Measurements from ENCODE around the gene LDLRAD3. TPM values are rescaled to one million over a fixed set of nuclear protein-coding genes. Genes with fewer than 3 reads are reported as not detected.

The LDLRAD3 gene
- total RNA-seq, 2 donors from 2014 or later: 0.10 to 1.8 TPM

DNA sequence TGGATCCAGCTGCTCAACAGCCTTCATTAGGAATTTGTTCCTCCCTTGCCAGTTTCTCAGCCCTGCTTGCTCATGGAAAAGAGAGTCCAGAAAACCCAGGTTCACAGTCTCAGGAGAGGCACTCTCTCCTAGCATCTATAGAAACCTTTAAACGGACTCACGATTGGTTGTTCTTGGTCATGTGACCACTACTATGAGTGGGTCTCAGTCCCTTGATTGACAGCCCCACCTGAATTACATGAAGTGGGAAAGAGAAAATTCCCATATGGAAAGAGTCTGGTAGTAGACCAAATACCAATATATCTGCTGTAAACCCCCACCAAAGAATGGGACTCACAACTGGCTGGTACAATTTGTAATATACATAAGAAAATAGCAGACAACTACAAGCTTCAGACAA lies 291.0 kb downstream of the LDLRAD3 start:
- Mint-ChIP-seq H3K4me3 (no peak overlapping the region), H3K4me1 (ENCODE audit: low read depth in 2 of 2) (no peaks in the 10 kb centered on the region), H3K27ac (no peak overlapping the region), H3K36me3 (no peaks in the 10 kb centered on the region), H3K27me3 (peaks cover 15 to 21% of the 10 kb centered on the region in 2 donors), H3K9me3 (no peaks in the 10 kb centered on the region)
- ATAC-seq (no peak), DNase-seq (ENCODE audit: low spot score) (no peak)

DNA sequence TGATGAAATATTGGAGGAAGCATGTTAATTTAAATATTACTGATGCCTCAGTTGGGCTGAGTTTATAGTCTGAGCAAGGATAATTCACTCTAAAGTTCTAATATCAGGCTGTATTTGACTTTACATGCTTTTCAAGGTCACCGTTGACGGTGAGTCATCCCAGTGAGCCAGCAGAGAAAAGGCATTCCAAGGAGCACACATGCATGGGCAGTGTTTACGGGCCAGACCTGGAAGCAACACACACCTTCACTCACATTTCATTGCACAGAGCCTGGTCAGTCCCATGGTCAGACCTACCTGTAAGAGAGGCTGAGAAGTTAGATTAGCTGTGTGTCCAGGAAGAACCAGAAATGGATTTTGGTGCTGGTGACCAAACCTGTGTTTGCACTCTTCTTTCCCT lies 291.9 kb downstream of the LDLRAD3 start:
- Mint-ChIP-seq H3K4me1 (ENCODE audit: low read depth in 2 of 2) (no peaks in the 10 kb centered on the region), H3K27me3 (peaks cover 12 to 15% of the 10 kb centered on the region in 2 donors), H3K27ac (no peak overlapping the region), H3K36me3 (no peaks in the 10 kb centered on the region), H3K9me3 (no peaks in the 10 kb centered on the region), H3K4me3 (no peak overlapping the region)
- DNase-seq (ENCODE audit: low spot score) (no peak), ATAC-seq (no peak)

DNA sequence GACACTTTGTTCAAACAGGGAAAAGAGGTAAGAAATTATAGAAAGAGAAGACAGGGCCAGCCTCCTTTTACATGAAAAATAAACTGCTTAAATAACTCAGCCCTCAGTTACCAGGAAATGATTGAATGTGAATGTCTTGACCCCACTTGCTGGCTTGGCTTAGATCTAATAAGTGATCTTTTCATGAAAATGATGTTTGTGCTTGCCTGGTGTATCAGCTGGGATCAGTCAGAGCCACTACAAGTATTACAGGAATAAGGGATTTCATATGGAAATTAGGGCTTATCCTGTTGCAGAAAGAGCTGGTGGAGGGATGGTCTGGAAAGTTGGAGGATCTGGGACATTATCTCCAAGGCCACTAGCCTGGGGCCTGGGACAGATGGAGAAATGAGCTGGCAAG lies 293.5 kb downstream of the LDLRAD3 start:
- Mint-ChIP-seq H3K4me1 (ENCODE audit: low read depth in 2 of 2) (no peaks in the 10 kb centered on the region), H3K9me3 (no peaks in the 10 kb centered on the region), H3K36me3 (no peaks in the 10 kb centered on the region), H3K27me3 (peaks cover 9 to 19% of the 10 kb centered on the region in 2 donors), H3K27ac (no peak overlapping the region), H3K4me3 (no peak overlapping the region)
- no peak for ATAC-seq
- DNase-seq (ENCODE audit: low spot score): no peak

DNA sequence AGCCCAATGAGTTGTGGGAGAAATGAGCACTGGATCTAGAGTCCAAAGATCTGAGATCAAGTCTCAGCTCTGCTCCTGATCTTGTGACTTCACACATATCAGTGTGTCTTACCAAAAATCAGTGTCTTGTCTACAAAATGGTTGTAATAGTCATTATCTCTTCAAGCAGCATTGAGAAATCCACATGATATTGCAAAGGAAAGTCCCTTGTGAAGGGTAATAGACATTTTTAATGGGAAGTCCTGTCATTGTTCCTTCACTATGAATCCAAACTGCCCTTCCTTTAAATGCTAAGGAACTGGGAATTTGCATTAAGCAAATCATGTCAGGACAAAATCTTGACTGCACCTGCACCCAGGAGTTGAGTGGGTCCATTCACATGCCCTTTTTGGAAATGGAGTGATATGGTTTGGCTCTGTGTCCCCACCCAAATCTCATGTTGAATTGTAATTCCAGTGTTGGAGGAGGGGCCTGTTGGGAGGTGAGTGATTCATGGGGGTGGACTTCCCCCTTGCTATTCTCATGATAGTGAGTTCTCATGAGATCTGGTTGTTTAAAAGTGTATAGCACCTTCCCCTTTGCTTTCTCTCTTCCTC lies 294.3 kb downstream of the LDLRAD3 start:
- Mint-ChIP-seq H3K27ac (no peak overlapping the region), H3K36me3 (no peaks in the 10 kb centered on the region), H3K4me1 (ENCODE audit: low read depth in 2 of 2) (no peaks in the 10 kb centered on the region), H3K9me3 (no peaks in the 10 kb centered on the region), H3K4me3 (no peak overlapping the region), H3K27me3 (peaks cover 10 to 19% of the 10 kb centered on the region in 2 donors)
- no peak for DNase-seq (ENCODE audit: low spot score)
- ATAC-seq: no peak

DNA sequence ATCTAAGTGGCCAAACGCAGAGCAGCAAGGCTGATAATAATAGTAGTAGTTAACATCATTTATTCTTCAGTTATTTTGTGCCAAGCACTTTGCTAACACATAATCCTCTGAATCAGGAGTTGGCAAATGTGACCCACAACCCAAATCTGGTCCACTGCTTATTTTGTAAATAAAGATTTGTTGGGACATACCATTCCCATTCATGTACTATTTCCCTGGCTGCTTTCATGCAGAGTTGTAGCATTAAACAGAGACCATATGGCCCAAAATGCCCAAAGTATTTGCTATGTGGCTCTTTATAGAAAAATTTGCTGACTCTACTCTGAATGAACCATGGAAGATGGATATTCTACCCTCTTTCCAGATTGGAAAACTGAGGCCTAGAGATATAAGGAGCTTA lies 295.0 kb downstream of the LDLRAD3 start:
- no peaks in the 10 kb centered on the region for H3K4me1 Mint-ChIP-seq (ENCODE audit: low read depth in 2 of 2)
- H3K4me3 Mint-ChIP-seq: no peak overlapping the region
- DNase-seq (ENCODE audit: low spot score): no peak
- H3K27ac Mint-ChIP-seq: no peak overlapping the region
- H3K36me3 Mint-ChIP-seq: no peaks in the 10 kb centered on the region
- H3K27me3 Mint-ChIP-seq: peaks cover 18 to 26% of the 10 kb centered on the region in 2 donors
- H3K9me3 Mint-ChIP-seq: no peaks in the 10 kb centered on the region
- ATAC-seq: no peak

DNA sequence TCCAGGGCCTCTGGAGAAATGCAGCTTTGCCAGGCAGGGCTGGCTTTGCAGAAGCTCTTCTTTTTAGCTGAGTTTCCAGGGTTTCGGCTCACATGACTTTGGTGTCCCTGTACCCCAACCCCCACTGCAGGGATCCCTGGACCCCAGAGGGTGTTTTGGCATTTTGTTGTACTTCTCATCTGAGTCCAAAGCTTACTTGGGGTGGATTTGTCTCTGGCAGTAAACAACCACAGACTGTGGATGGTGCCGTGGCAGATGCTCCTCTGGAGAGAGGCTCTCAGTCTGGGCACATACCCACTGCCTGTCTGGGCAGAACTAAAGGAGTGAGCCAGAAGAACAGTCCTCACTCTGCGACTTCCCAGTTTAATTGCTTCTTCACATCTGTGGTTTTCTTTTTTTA lies 295.8 kb downstream of the LDLRAD3 start:
- H3K27me3 Mint-ChIP-seq: peaks cover 20 to 30% of the 10 kb centered on the region in 2 donors
- no peak overlapping the region for H3K4me3 Mint-ChIP-seq

DNA sequence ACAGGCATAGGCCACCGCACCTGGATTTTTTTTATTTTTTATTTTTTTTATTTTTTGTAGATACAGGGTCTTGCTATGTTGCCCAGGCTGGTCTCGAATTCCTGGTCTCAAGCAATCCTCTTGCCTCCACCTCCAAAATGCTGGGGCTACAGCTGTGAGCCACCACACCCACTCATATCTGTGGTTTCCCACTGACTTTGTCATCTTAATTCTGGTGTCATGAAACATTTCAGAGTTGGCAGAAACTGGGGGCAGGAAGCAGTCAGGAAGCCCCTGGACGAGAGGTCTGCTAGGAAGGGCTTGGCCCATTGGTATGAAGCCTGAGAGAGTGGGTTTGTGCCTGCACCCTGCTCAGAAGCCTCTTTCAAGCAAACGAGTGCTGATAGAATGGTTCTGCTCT lies 296.3 kb downstream of the LDLRAD3 start:
- peaks cover 25 to 34% of the 10 kb centered on the region in 2 donors for H3K27me3 Mint-ChIP-seq
- DNase-seq (ENCODE audit: low spot score): no peak
- no peaks in the 10 kb centered on the region for H3K4me1 Mint-ChIP-seq (ENCODE audit: low read depth in 2 of 2)
- ATAC-seq: no peak
- no peaks in the 10 kb centered on the region for H3K9me3 Mint-ChIP-seq
- no peaks in the 10 kb centered on the region for H3K36me3 Mint-ChIP-seq
- H3K4me3 Mint-ChIP-seq: no peak overlapping the region
- no peak overlapping the region for H3K27ac Mint-ChIP-seq

More for the DNA sequence above, 295.8 kb downstream of the LDLRAD3 start:
- DNase-seq (ENCODE audit: low spot score): no peak
- H3K4me1 Mint-ChIP-seq (ENCODE audit: low read depth in 2 of 2): no peaks in the 10 kb centered on the region
- no peaks in the 10 kb centered on the region for H3K36me3 Mint-ChIP-seq
- no peak overlapping the region for H3K27ac Mint-ChIP-seq
- no peaks in the 10 kb centered on the region for H3K9me3 Mint-ChIP-seq
- no peak for ATAC-seq

DNA sequence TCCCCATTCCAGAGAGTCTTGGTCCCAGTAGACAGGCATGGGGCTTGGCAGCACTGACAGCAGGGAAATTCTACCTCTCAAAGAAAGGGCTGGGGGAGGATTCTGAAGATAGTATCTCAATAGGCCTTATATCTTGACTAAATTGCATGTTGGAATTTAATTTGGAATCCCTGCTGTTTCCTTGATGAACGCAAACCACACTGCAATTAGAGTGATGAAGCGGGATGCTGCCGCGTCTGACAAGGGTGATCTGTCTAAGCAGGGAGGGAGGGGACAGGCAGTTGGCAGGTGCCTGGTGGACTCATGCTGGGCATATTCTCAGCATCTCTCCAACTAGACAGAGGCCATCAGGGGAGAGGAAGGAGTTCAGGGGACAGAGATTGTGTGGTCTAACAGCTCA lies 296.9 kb downstream of the LDLRAD3 start:
- Mint-ChIP-seq H3K27me3 (peaks cover 30 to 40% of the 10 kb centered on the region in 2 donors), H3K36me3 (no peaks in the 10 kb centered on the region), H3K4me3 (no peak overlapping the region), H3K9me3 (no peaks in the 10 kb centered on the region), H3K27ac (no peak overlapping the region), H3K4me1 (ENCODE audit: low read depth in 2 of 2) (no peaks in the 10 kb centered on the region)
- DNase-seq (ENCODE audit: low spot score) (no peak), ATAC-seq (no peak)

DNA sequence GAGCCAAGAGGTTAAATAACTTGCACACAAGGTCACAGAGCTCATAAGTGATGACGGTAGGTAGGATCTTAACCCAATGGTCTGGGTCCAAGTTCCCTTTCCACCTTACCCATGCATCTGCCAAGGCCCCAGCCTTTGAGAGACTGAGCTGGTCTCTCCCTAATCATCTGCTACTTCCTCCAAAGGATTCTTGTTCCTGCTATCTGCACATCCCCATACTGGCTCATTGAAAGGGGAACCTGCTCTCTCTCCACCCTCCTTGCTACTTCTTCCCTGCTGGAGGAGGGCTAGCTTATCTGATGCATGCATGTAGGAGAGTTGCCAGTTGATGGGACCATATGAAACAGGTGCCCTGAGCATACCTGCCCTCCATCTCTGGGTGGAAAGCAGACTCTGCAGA lies 297.6 kb downstream of the LDLRAD3 start:
- no peak overlapping the region for H3K27ac Mint-ChIP-seq
- H3K4me1 Mint-ChIP-seq (ENCODE audit: low read depth in 2 of 2): no peaks in the 10 kb centered on the region
- H3K9me3 Mint-ChIP-seq: no peaks in the 10 kb centered on the region
- peaks cover 28 to 42% of the 10 kb centered on the region in 2 donors for H3K27me3 Mint-ChIP-seq
- H3K4me3 Mint-ChIP-seq: no peak overlapping the region
- H3K36me3 Mint-ChIP-seq: no peaks in the 10 kb centered on the region
- DNase-seq (ENCODE audit: low spot score) (no peak), ATAC-seq (peak in 1 of 2 donors; percentile 34)

DNA sequence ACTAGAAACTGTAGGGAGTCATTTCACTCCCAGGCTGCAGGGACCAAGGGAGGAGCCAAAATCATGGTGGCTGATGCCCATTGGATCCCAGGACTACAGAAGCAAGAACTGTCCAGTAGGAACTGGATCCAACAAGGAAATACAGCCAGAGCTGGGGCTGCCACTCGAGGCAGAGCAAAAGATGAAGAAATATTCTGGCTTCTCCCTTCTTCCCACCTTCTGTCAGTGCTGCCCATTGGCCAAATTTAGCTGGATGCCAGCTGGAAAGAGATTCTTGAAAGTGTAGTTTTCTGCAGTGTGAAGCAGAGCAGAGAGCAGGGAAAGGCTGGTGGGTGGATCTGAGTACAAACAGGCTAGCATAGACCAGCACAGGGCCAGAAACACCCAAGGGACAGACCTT lies 299.8 kb downstream of the LDLRAD3 start:
- ATAC-seq (no peak), DNase-seq (ENCODE audit: low spot score) (no peak)
- Mint-ChIP-seq H3K27ac (no peak overlapping the region), H3K36me3 (no peaks in the 10 kb centered on the region), H3K9me3 (no peaks in the 10 kb centered on the region), H3K27me3 (peaks cover 41 to 45% of the 10 kb centered on the region in 2 donors), H3K4me3 (no peak overlapping the region), H3K4me1 (ENCODE audit: low read depth in 2 of 2) (no peaks in the 10 kb centered on the region)

DNA sequence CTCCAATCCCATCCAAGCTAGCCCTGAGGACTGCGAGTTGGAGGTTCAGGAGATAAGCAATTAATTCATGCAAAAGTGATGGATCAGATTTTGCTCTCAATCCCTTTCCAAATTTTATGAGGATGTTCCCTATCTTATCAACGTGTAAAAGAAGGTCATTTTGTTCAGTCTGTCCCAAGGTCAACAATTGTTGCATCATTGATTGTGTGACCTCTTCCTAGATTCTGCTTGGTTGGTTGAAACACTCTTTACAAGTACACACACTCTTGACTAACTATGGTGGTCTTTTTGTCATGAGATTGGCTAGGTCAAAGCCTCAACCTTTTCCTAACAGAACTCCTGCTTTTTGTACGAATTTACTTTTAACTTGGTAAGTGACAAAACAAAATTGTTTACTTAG lies 303.6 kb downstream of the LDLRAD3 start:
- H3K27me3 Mint-ChIP-seq: peaks cover 58 to 59% of the 10 kb centered on the region in 2 donors
- H3K9me3 Mint-ChIP-seq: peaks cover 3% of the 10 kb centered on the region
- no peaks in the 10 kb centered on the region for H3K4me1 Mint-ChIP-seq (ENCODE audit: low read depth in 2 of 2)

DNA sequence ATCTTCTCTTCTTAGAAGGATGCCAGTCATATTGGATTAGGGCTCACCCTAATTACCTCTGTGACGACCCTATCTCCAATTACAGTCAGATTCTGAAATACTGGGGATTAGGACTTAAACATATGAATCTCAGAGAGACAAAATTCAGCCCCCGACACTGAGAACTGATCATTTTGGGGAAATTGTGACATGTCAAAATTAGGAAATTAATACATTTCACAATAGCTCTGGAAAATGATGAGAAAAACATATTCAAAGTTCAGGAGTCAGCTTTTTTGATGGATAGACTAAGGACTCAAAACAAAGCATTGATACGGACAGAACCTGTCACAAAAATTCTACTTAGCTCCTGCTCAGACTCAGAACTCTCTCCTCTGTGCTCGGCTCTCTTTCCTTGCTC lies 304.6 kb downstream of the LDLRAD3 start:
- no peak overlapping the region for H3K27ac Mint-ChIP-seq
- DNase-seq (ENCODE audit: low spot score): no peak
- H3K4me3 Mint-ChIP-seq: no peak overlapping the region
- H3K9me3 Mint-ChIP-seq: peaks cover 3% of the 10 kb centered on the region
- no peak for ATAC-seq
- no peaks in the 10 kb centered on the region for H3K4me1 Mint-ChIP-seq (ENCODE audit: low read depth in 2 of 2)
- H3K36me3 Mint-ChIP-seq: no peaks in the 10 kb centered on the region
- peaks cover 54 to 55% of the 10 kb centered on the region in 2 donors for H3K27me3 Mint-ChIP-seq

More for the DNA sequence above, 303.6 kb downstream of the LDLRAD3 start:
- Mint-ChIP-seq H3K4me3 (no peak overlapping the region), H3K36me3 (no peaks in the 10 kb centered on the region), H3K27ac (no peak overlapping the region)
- DNase-seq (ENCODE audit: low spot score): no peak
- ATAC-seq: no peak

DNA sequence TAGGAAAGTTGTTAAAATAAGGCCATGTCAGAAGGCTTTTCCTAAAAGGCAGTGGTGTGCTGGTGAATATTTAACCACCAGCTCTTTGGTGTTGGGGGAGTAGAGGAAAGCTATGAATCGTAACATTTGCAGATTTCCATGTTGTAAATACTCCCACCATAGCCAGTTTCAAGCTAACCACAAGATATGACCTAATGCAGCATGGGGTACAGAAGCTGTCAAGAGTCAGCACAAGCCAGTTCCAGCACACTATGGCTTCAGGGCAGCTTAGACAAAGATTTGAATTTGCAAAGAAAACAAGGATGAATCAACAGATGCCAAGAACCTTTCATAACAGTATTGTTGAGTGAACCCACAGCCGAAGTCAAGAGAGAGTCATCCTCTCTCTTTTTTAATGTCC lies 305.4 kb downstream of the LDLRAD3 start:
- Mint-ChIP-seq H3K9me3 (peaks cover 3% of the 10 kb centered on the region), H3K4me3 (no peak overlapping the region), H3K27ac (no peak overlapping the region), H3K27me3 (peaks cover 49 to 54% of the 10 kb centered on the region in 2 donors), H3K4me1 (ENCODE audit: low read depth in 2 of 2) (no peaks in the 10 kb centered on the region), H3K36me3 (no peaks in the 10 kb centered on the region)
- no peak for ATAC-seq
- DNase-seq (ENCODE audit: low spot score): no peak

DNA sequence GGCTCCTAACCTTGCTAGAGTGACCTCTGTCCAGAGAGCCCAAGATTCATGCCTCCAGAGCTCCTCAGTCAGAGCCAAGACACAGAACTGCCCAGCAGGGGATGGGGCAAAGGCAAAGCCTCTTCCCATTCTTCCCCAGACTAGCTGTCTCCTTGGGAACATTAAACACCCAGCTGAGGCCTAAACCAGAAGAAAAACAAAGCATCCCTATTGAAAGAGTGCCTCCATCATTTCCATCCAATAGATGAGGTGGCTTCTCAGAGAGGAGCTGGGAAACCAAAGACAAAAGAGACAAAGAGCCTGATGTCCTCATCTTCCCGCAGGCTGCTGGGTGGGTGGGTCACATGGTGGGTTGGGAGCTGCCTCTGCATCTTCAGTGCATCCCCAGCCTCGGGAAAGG lies 308.0 kb downstream of the LDLRAD3 start:
- no peak for DNase-seq (ENCODE audit: low spot score)
- peaks cover 35 to 37% of the 10 kb centered on the region in 2 donors for H3K27me3 Mint-ChIP-seq
- no peaks in the 10 kb centered on the region for H3K36me3 Mint-ChIP-seq

DNA sequence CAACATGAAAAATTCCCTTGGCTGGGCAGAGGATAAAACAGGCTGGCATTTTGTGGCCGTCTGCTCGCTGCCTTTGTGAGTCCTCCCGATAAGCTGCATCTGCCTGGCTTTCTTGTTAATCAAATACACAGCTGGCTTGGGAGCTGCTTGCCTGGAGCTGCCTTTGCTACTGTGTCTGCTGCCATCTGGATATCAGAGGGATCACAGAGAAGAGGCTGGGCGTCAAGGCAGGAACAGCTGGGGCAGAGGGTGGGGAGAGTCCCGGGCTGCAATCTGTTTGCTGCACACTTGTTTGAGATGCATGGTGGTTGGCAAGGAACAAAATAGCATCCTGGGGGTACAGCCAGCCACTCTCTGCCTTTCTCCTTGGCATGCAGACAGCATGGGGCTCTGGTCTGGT lies 309.4 kb downstream of the LDLRAD3 start:
- Mint-ChIP-seq H3K9me3 (peaks cover 3% of the 10 kb centered on the region), H3K4me1 (ENCODE audit: low read depth in 2 of 2) (no peaks in the 10 kb centered on the region)
- ATAC-seq: no peak

More for the DNA sequence above, 308.0 kb downstream of the LDLRAD3 start:
- Mint-ChIP-seq H3K4me3 (no peak overlapping the region), H3K9me3 (peaks cover 3% of the 10 kb centered on the region), H3K4me1 (ENCODE audit: low read depth in 2 of 2) (no peaks in the 10 kb centered on the region), H3K27ac (no peak overlapping the region)
- no peak for ATAC-seq

More for the DNA sequence above, 309.4 kb downstream of the LDLRAD3 start:
- Mint-ChIP-seq H3K27ac (no peak overlapping the region), H3K27me3 (peaks cover 31 to 33% of the 10 kb centered on the region in 2 donors), H3K4me3 (no peak overlapping the region), H3K36me3 (no peaks in the 10 kb centered on the region)
- no peak for DNase-seq (ENCODE audit: low spot score)
